ENCODE results near the gene TLN1.

- peak in 1 of 4 donors; percentile 27 for TF ChIP-seq POLR2AphosphoS5 (IDR thresholded peaks at IDR 0.05)
- TF ChIP-seq CTCF (IDR thresholded peaks at IDR 0.05) = peak; percentile 63 to 74 (median 66)
- TF ChIP-seq POLR2A (IDR thresholded peaks at IDR 0.05) = no peak
- no peak for TF ChIP-seq EP300 (IDR thresholded peaks at IDR 0.05)
These were observed 4.2 kb upstream of the TLN1 start for GRCh38 chr9:35736201-35736633.
